ENCODE results near the gene ZNF600.
"Not testable (repeated sequence)": the region's sequence is repeated elsewhere in the genome, so short reads cannot be mapped to it uniquely, and the experiment has no call there.

Gene ZNF600

DNA sequence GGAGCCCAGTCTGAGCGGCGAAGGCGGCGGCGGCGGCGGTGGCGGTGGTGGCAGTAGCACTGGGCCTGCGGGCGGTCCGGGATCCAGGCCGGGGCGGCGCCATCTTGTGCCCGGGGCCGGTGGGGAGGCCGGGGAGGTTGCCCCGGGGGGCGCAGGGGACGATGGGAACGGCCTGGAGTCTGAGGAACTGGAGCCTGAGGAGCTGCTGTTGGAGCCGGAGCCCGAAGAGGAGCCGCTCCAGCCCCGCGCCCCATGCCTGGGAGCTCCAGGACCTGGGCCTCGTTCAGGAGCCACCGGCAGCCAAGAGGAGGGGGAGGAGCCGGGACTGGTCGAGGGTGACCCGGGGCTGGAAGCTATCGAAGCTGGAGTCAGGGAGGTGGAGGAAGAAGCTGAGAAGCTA lies 23.2 kb upstream of the ZNF600 start:
- Histone ChIP-seq H3K4me1 (no peaks in the 10 kb centered on the region), H3K9me3 (no peaks in the 10 kb centered on the region), H3K36me3 (no peaks in the 10 kb centered on the region), H3K27me3 (no peaks in the 10 kb centered on the region), H3K4me3 (ENCODE audit: low read depth, low read length) (no peak overlapping the region)
- TF ChIP-seq, protein P1, sequence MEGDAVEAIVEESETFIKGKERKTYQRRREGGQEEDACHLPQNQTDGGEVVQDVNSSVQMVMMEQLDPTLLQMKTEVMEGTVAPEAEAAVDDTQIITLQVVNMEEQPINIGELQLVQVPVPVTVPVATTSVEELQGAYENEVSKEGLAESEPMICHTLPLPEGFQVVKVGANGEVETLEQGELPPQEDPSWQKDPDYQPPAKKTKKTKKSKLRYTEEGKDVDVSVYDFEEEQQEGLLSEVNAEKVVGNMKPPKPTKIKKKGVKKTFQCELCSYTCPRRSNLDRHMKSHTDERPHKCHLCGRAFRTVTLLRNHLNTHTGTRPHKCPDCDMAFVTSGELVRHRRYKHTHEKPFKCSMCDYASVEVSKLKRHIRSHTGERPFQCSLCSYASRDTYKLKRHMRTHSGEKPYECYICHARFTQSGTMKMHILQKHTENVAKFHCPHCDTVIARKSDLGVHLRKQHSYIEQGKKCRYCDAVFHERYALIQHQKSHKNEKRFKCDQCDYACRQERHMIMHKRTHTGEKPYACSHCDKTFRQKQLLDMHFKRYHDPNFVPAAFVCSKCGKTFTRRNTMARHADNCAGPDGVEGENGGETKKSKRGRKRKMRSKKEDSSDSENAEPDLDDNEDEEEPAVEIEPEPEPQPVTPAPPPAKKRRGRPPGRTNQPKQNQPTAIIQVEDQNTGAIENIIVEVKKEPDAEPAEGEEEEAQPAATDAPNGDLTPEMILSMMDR (IDR thresholded peaks at IDR 0.05; ENCODE audit: low read depth, low read length) = no peak
- no peak for DNase-seq

GRCh38 chr19:52799950-52800640 lies 13.5 kb upstream of the ZNF600 start:
- DNase-seq; H3K36me3 ChIP-seq; H3K4me3 ChIP-seq (ENCODE audit: low read depth, low read length); H3K27me3 ChIP-seq; H3K4me1 ChIP-seq; H3K9me3 ChIP-seq: not testable (repeated sequence)

GRCh38 chr19:52789440-52789839 lies 2.8 kb upstream of the ZNF600 start:
- Histone ChIP-seq H3K9me3 (no peaks in the 10 kb centered on the region), H3K27me3 (no peaks in the 10 kb centered on the region), H3K4me1 (no peaks in the 10 kb centered on the region), H3K36me3 (no peaks in the 10 kb centered on the region), H3K4me3 (ENCODE audit: low read depth, low read length) (no peak overlapping the region)
- DNase-seq = no peak
- TF ChIP-seq, protein P1 (IDR thresholded peaks at IDR 0.05; ENCODE audit: low read depth, low read length) = no peak

DNA sequence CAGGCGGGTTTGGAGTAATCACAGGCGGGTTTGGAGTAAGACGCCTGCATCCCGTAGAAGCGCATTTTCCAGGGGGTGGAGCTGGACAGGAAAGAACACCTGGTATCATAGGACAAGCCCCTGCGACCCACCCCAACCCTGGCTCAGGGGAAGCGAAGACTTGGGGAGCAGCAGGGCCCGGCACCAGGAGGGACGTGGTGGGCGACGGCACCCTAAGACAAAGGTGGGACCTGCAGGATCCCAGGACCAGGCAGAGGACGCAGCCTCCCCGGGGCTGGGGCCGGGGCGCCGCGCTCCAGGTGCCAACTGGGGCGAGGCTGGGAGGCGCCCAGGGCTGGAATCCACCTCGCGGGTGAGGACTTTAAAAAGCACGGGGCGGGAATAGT lies 520 bp downstream of the ZNF600 start:
- Histone ChIP-seq H3K4me3 (ENCODE audit: low read depth, low read length) (0 out of 2 replicates have a peak overlapping the region, but pooled peaks have one; percentile 23), H3K36me3 (no peaks in the 10 kb centered on the region), H3K4me1 (no peaks in the 10 kb centered on the region), H3K9me3 (no peaks in the 10 kb centered on the region), H3K27me3 (no peaks in the 10 kb centered on the region)
- TF ChIP-seq, protein P1 (IDR thresholded peaks at IDR 0.05; ENCODE audit: low read depth, low read length) = no peak
- DNase-seq = no peak

DNA sequence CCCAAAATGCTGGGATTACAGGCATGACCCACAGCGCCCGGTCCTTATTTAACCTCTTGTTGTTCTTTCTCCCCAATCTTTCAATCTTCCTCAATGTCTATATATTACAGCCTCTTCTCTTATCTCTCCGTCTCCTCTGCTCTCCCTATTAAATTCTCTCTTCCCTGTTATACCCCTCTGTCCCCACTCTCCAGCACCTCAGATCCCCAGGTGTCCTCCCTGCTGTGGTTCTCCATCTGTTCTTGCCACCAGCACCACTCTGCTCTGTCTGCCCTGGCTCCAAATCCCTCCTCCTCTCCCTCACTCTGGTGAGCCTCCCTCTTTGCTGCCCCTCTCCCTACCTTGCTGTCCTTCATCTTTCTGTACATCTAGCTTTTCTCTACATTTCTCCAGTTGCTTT lies 1.1 kb downstream of the ZNF600 start:
- DNase-seq = no peak
- Histone ChIP-seq H3K27me3 (no peaks in the 10 kb centered on the region), H3K36me3 (no peaks in the 10 kb centered on the region), H3K9me3 (no peaks in the 10 kb centered on the region), H3K4me3 (ENCODE audit: low read depth, low read length) (no peak overlapping the region), H3K4me1 (no peaks in the 10 kb centered on the region)
- TF ChIP-seq, protein P1 (IDR thresholded peaks at IDR 0.05; ENCODE audit: low read depth, low read length) = no peak

GRCh38 chr19:52782864-52783263 lies 3.7 kb downstream of the ZNF600 start:
- not testable (repeated sequence) for H3K36me3 ChIP-seq; H3K9me3 ChIP-seq; H3K4me1 ChIP-seq; DNase-seq; H3K27me3 ChIP-seq; H3K4me3 ChIP-seq (ENCODE audit: low read depth, low read length)

DNA sequence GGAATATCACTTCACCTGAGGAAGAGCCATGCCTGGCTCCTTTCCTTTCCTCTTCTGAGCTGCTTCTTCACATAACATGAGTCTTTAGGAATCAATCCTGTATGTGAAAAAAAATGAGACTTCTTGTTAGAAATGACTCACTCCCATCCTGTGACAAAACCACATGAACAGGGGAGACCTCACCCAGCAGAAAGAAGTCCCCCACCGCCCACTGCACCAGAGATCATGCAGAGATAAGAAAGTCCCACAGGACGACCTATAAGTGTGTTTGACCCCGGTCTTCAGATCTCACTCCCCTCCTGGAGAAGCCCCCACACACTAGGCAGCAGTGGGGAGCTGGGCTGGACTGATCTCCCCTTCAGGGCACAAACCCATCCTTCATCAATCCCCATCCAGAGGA lies 7.8 kb downstream of the ZNF600 start:
- no peaks in the 10 kb centered on the region for H3K36me3 ChIP-seq

DNA sequence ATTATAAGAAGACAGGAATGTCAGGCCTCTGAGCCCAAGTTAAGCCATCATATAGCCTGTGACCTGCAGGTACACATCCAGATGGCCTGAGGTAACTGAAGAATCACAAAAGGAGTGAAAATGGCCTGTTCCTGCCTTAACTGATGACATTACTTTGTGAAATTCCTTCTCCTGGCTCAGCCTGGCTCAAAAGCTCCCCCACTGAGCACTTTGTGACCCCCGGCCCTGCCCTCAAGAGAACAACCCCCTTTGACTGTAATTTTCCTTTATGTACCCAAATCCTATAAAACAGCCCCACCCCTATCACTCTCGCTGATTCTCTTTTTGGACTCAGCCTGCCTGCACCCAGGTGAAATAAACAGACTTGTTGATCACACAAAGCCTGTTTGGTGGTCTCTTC lies 30.1 kb downstream of the ZNF600 start:
- not testable (repeated sequence) for DNase-seq; H3K27me3 ChIP-seq; H3K9me3 ChIP-seq; H3K4me3 ChIP-seq (ENCODE audit: low read depth, low read length); H3K4me1 ChIP-seq; H3K36me3 ChIP-seq

More for the DNA sequence above, 7.8 kb downstream of the ZNF600 start:
- no peaks in the 10 kb centered on the region for H3K27me3 ChIP-seq
- no peaks in the 10 kb centered on the region for H3K9me3 ChIP-seq
- no peak for DNase-seq
- H3K4me1 ChIP-seq = no peaks in the 10 kb centered on the region
- TF ChIP-seq, protein P1 (IDR thresholded peaks at IDR 0.05; ENCODE audit: low read depth, low read length) = no peak
- H3K4me3 ChIP-seq (ENCODE audit: low read depth, low read length) = no peak overlapping the region

All from BE2C (cell line).